ENCODE data around the gene CD24.

CD24 gene

DNA sequence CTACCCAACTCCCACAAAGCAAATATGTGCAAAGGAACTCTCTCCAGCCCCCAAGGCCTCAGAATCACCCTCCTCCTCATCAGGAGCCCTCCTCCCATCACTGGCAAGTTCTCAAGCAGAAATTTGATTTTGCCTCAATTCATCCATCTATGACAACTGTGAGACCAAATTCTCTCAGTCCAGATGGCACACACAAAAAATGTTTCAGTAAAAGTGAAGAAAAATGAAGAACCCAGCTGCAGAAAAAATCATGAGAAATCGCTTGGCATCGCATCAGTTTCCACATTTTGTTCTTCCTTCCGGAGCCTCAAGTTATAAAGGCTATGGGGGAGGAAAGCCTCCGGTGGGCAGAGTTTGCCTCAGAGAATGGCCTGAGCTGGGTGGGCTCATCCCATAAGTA, 6.4 kb upstream of the CD24 start:
- Histone ChIP-seq H3K4me1 (ENCODE audit: control insufficient read depth, insufficient read depth, low read length) (no peaks in the 10 kb centered on the region), H3K27ac (ENCODE audit: extremely low read depth, low read depth, low read length) (no peak overlapping the region), H3K4me3 (ENCODE audit: low read depth, low read length) (no peak overlapping the region), H3K36me3 (ENCODE audit: control insufficient read depth in 2 of 2, insufficient read depth in 1 of 2, low read length in 2 of 2) (no peaks in the 10 kb centered on the region), H3K9me3 (ENCODE audit: control insufficient read depth, insufficient read depth, low read depth, low read length) (no peaks in the 10 kb centered on the region)
- POLR2A ChIA-PET, result interaction anchor here (0.6 kb wide), 1 partner anchor 107 kb away, joined by 4 read pairs; no protein-coding TSS in a partner anchor
- TF ChIP-seq OVOL3 (tag by site-specific recombination; IDR thresholded peaks at IDR 0.05) (no peak), ZFP3 (tag by site-specific recombination; IDR thresholded peaks at IDR 0.05; ENCODE audit: low read depth) (no peak), ZBTB7A (tag by site-specific recombination; IDR thresholded peaks at IDR 0.05; ENCODE audit: low read depth) (no peak), ZNF214 (tag by site-specific recombination; IDR thresholded peaks at IDR 0.05; ENCODE audit: borderline replicate concordance) (no peak), ZNF658 (tag by site-specific recombination; IDR thresholded peaks at IDR 0.05) (no peak), ZNF48 (tag by site-specific recombination; IDR thresholded peaks at IDR 0.05) (no peak), ZNF544 (tag by site-specific recombination; IDR thresholded peaks at IDR 0.05) (no peak)
- TF ChIP-seq, protein P1, sequence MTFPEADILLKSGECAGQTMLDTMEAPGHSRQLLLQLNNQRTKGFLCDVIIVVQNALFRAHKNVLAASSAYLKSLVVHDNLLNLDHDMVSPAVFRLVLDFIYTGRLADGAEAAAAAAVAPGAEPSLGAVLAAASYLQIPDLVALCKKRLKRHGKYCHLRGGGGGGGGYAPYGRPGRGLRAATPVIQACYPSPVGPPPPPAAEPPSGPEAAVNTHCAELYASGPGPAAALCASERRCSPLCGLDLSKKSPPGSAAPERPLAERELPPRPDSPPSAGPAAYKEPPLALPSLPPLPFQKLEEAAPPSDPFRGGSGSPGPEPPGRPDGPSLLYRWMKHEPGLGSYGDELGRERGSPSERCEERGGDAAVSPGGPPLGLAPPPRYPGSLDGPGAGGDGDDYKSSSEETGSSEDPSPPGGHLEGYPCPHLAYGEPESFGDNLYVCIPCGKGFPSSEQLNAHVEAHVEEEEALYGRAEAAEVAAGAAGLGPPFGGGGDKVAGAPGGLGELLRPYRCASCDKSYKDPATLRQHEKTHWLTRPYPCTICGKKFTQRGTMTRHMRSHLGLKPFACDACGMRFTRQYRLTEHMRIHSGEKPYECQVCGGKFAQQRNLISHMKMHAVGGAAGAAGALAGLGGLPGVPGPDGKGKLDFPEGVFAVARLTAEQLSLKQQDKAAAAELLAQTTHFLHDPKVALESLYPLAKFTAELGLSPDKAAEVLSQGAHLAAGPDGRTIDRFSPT (tag by site-specific recombination; IDR thresholded peaks at IDR 0.05), result no peak
- CTCF ChIA-PET, result interaction anchor here (1.1 to 3.4 kb wide), 5 partner anchors 133 to 538 kb away, joined by 4 to 33 read pairs (median 5); no protein-coding TSS in a partner anchor

DNA sequence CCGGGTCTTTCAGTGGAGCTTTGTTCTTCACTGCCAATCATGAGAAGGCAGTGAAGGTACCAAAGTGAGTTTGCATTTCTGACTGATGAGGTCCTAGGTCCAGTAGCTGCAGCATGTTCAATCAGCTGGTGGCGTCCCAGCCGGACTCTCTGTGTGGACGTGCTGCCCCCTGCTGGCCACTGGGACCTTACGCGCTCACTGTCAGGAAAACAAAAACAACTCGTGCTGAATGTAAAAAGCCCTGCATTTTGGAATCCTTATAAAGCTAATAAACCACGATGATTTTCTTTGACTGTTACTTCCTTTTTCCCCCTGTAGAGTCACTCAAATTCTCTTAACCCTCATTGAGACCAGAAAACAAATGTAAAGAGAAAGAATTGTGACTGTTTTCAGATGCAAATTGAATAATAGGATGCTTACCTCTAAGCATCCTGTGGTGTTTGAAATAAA, 4.9 kb upstream of the CD24 start:
- POLR2A ChIA-PET, result no interaction called here
- Histone ChIP-seq H3K9me3 (ENCODE audit: control insufficient read depth, insufficient read depth, low read depth, low read length) (no peaks in the 10 kb centered on the region), H3K36me3 (ENCODE audit: control insufficient read depth in 2 of 2, insufficient read depth in 1 of 2, low read length in 2 of 2) (no peaks in the 10 kb centered on the region), H3K27ac (ENCODE audit: extremely low read depth, low read depth, low read length) (no peak overlapping the region), H3K4me3 (ENCODE audit: low read depth, low read length) (no peak overlapping the region), H3K4me1 (ENCODE audit: control insufficient read depth, insufficient read depth, low read length) (no peaks in the 10 kb centered on the region)
- CTCF ChIA-PET, result interaction anchor here (0.5 to 3.4 kb wide), 90 partner anchors 8 to 1265 kb away, joined by 3 to 33 read pairs (median 4); partner anchors contain the start of gene ATG5
- TF ChIP-seq ZBTB21 (tag by site-specific recombination; IDR thresholded peaks at IDR 0.05), result no peak
- TF ChIP-seq ZNF2 (tag by site-specific recombination; IDR thresholded peaks at IDR 0.05), result peak; percentile 54; the same call in 1 of the 2 replicates
- TF ChIP-seq, protein P2, sequence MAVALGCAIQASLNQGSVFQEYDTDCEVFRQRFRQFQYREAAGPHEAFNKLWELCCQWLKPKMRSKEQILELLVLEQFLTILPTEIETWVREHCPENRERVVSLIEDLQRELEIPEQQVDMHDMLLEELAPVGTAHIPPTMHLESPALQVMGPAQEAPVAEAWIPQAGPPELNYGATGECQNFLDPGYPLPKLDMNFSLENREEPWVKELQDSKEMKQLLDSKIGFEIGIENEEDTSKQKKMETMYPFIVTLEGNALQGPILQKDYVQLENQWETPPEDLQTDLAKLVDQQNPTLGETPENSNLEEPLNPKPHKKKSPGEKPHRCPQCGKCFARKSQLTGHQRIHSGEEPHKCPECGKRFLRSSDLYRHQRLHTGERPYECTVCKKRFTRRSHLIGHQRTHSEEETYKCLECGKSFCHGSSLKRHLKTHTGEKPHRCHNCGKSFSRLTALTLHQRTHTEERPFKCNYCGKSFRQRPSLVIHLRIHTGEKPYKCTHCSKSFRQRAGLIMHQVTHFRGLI (tag by site-specific recombination; IDR thresholded peaks at IDR 0.05), result no peak
- TF ChIP-seq CTCF (tag by site-specific recombination; IDR thresholded peaks at IDR 0.05), result peak; percentile 77
- no peak for TF ChIP-seq GLIS2 (tag by site-specific recombination; IDR thresholded peaks at IDR 0.05)
- TF ChIP-seq, protein P3, sequence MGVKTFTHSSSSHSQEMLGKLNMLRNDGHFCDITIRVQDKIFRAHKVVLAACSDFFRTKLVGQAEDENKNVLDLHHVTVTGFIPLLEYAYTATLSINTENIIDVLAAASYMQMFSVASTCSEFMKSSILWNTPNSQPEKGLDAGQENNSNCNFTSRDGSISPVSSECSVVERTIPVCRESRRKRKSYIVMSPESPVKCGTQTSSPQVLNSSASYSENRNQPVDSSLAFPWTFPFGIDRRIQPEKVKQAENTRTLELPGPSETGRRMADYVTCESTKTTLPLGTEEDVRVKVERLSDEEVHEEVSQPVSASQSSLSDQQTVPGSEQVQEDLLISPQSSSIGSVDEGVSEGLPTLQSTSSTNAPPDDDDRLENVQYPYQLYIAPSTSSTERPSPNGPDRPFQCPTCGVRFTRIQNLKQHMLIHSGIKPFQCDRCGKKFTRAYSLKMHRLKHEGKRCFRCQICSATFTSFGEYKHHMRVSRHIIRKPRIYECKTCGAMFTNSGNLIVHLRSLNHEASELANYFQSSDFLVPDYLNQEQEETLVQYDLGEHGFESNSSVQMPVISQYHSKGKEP (tag by site-specific recombination; IDR thresholded peaks at IDR 0.05), result peak; percentile 27; the same call in 1 of the 2 replicates
- peak; percentile 41; the same call in 1 of the 2 replicates for TF ChIP-seq OSR2 (tag by site-specific recombination; IDR thresholded peaks at IDR 0.05)
- TF ChIP-seq ZNF660 (tag by site-specific recombination; IDR thresholded peaks at IDR 0.05), result peak; percentile 87
- no peak for TF ChIP-seq SP3 (tag by site-specific recombination; IDR thresholded peaks at IDR 0.05)
- TF ChIP-seq KLF10 (tag by site-specific recombination; IDR thresholded peaks at IDR 0.05), result no peak
- peak; percentile 97 for TF ChIP-seq ZNF654 (tag by site-specific recombination; IDR thresholded peaks at IDR 0.05; ENCODE audit: low read depth)
- no peak for TF ChIP-seq WT1 (tag by site-specific recombination; IDR thresholded peaks at IDR 0.05)
- no peak for TF ChIP-seq ZNF76 (tag by site-specific recombination; IDR thresholded peaks at IDR 0.05; ENCODE audit: borderline replicate concordance, low read depth)
- TF ChIP-seq PRDM1 (tag by site-specific recombination; IDR thresholded peaks at IDR 0.05), result peak; percentile 22; the same call in 1 of the 2 replicates

Data from HEK293 (cell line).